ENCODE data around the gene SNX1.

Gene SNX1

DNA sequence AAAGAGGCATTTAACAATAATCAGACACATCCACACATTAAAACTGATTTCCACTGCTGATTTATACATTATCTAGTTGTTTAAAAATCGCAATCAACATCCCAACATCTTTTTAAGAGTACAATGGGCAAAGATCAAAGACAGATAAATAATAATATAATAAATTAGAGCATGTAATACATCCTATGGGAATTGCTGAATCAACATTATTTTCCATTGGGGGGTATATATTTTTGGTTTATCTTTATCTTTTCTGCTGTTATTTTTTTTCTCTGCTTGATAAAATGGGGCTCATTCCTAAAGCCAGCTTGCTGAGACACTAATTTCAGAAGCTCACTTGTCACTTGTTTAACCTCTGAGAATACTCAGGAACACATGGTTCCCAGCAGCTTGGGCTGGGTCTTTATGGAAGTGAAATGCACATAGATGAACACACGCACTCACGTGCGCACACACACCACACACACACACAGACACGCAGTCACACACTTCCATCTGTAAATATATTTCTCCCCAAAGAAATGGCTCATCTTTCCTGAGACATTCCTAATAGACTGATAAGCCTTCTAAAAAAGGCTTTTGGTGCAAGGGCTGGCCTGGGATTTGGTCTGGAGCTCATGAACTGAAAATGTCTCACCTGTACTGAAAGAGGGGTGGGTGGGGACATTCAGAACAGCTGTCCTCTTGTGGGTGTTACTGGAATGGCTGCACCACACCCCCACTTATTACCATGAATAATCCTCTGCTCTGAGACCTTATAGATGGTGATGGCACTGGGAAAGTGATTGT, 70.5 kb downstream of the SNX1 start:
- no peak for DNase-seq

- peak; percentile 74 for DNase-seq
Observed at GRCh38 chr15:64180235-64180824, 84.5 kb downstream of the SNX1 start.

GRCh38 chr15:64182859-64183370, 87.1 kb downstream of the SNX1 start:
- no peak for DNase-seq

- DNase-seq, result no peak
Observed at GRCh38 chr15:64185146-64185911, 89.5 kb downstream of the SNX1 start.

DNA sequence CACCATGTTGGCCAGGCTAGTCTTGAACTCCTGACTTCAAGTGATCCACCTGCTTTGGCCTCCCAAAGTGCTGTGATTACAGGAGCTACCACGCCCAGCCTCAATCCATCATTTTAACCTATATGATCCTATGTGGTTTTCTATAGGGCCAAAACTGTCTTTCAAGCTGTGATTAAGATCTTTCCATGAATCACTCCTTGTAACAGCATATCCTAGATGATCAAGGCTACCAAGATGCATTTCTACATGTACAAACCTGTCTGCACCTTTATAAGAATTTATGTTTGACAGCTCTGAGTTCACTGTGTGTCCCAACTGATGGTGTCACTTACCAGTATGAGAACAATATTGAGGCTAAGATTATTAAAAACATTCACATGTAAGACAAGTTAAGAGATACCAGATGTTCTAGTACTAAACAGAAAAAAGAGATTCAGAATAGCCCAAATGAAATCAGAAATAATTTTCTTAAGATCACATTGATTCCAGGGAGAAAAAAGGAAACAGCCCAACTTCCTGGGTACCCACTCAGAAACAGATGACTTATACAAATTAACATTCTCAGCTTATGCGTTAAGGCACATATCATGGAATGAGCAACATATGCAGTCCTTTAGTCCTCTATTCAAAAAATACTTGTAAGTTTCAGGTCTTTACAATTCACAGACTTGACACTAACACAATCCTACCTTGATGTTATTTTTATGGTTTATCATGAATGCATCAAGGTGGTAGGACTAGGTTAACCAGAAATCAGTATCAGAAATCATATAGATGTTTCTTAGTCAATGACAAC, 91.8 kb downstream of the SNX1 start:
- no peak for DNase-seq

Measured in islet precursor cell (in vitro differentiated cells).